Mesenchymal stem cell (in vitro differentiated cells and primary cell): ENCODE results near the gene NDST4.
"Not testable (repeated sequence)": the region's sequence is repeated elsewhere in the genome, so short reads cannot be mapped to it uniquely, and the experiment has no call there.

Experiments used
- DNase-seq: peaks from one replicate; pipeline ENCODE4 v3.0.0-alpha.2; 2013
- H2AFZ ChIP-seq: one replicate; pipeline ENCODE4 v1.6.1; 2013; ENCODE audit warnings: low read depth, mild to moderate bottlenecking, control low read depth, inconsistent platforms, low read length, moderate library complexity
- H2AK5ac ChIP-seq: 2 replicates; pipeline ENCODE4 v1.6.1; 2013; ENCODE audit warnings: low read length, moderate library complexity, mild to moderate bottlenecking, inconsistent platforms; ENCODE audit not compliant: severe bottlenecking
- H2BK120ac ChIP-seq: one replicate; pipeline ENCODE4 v1.6.1; 2013; ENCODE audit warnings: low read depth, mild to moderate bottlenecking, inconsistent platforms, low read length, moderate library complexity
- H2BK12ac ChIP-seq, 2 experiments: one replicate each; pipeline ENCODE4 v1.6.1; 2013; ENCODE audit warnings: inconsistent platforms in 2 of 2, low read length in 2 of 2, mild to moderate bottlenecking in 2 of 2, moderate library complexity in 2 of 2, control low read depth in 1 of 2
- H2BK15ac ChIP-seq: one replicate; pipeline ENCODE4 v1.6.1; 2013; ENCODE audit warnings: mild to moderate bottlenecking, low read depth, inconsistent platforms; ENCODE audit not compliant: poor library complexity, severe bottlenecking
- H2BK5ac ChIP-seq: 2 replicates; pipeline ENCODE4 v1.6.1; 2013; ENCODE audit warnings: low read depth, mild to moderate bottlenecking, low read length, control low read depth, inconsistent platforms; ENCODE audit not compliant: poor library complexity, severe bottlenecking
- H3K14ac ChIP-seq, 2 experiments: one replicate each; pipeline ENCODE4 v1.6.1; 2013; ENCODE audit warnings: inconsistent platforms in 2 of 2, low read length in 2 of 2, control low read depth in 1 of 2, mild to moderate bottlenecking in 1 of 2, moderate library complexity in 1 of 2
- H3K18ac ChIP-seq, 2 experiments: one replicate each; pipeline ENCODE4 v1.6.1; 2013; ENCODE audit warnings: inconsistent platforms in 2 of 2, low read length in 2 of 2, control low read depth in 1 of 2, low read depth in 1 of 2, mild to moderate bottlenecking in 1 of 2
- H3K23ac ChIP-seq, 2 experiments: one replicate each; pipeline ENCODE4 v1.6.1; 2013; ENCODE audit warnings: inconsistent platforms in 2 of 2, low read length in 2 of 2, mild to moderate bottlenecking in 2 of 2, moderate library complexity in 2 of 2, control low read depth in 1 of 2
- H3K27ac ChIP-seq: 2 replicates; pipeline ENCODE4 v1.5.1; 2013; ENCODE audit warnings: mild to moderate bottlenecking, moderate library complexity, low read length, control low read depth, inconsistent platforms; ENCODE audit not compliant: poor library complexity, severe bottlenecking
- H3K27me3 ChIP-seq, 2 experiments: 2 replicates each; pipeline versions ENCODE4 v1.6.1 to v1.7.0; 2013; ENCODE audit warnings: low read length in 2 of 2, mild to moderate bottlenecking in 2 of 2, moderate library complexity in 2 of 2, control low read depth in 1 of 2, inconsistent platforms in 1 of 2; ENCODE audit not compliant: control insufficient read depth in 1 of 2, insufficient read depth in 1 of 2
- H3K36me3 ChIP-seq, 2 experiments: 2 replicates each; pipeline versions ENCODE4 v1.6.1 to v1.7.0; 2013; ENCODE audit warnings: low read length in 2 of 2, control low read depth in 1 of 2, inconsistent platforms in 1 of 2, low read depth in 1 of 2, mild to moderate bottlenecking in 1 of 2; ENCODE audit not compliant: insufficient read depth in 2 of 2, control insufficient read depth in 1 of 2
- H3K4ac ChIP-seq, 2 experiments: one replicate each; pipeline ENCODE4 v1.6.1; 2013; ENCODE audit warnings: inconsistent platforms in 2 of 2, low read length in 2 of 2, mild to moderate bottlenecking in 2 of 2, moderate library complexity in 2 of 2, control low read depth in 1 of 2, low read depth in 1 of 2
- H3K4me1 ChIP-seq: 2 replicates; pipeline ENCODE4 v1.6.1; 2013; ENCODE audit warnings: low read depth, low read length, control low read depth; ENCODE audit not compliant: control insufficient read depth, insufficient read depth
- H3K4me2 ChIP-seq: 2 replicates; pipeline ENCODE4 v1.6.1; 2013; ENCODE audit warnings: low read length, mild to moderate bottlenecking, inconsistent platforms; ENCODE audit not compliant: poor library complexity, severe bottlenecking
- H3K4me3 ChIP-seq, 2 experiments: 2 replicates each; pipeline versions ENCODE4 v1.5.1 to v1.7.0; 2013; ENCODE audit warnings: low read length in 2 of 2, mild to moderate bottlenecking in 2 of 2, control low read depth in 1 of 2, low read depth in 1 of 2; ENCODE audit not compliant: insufficient read depth in 1 of 2
- H3K79me1 ChIP-seq: replicated peaks from 2 replicates; pipeline ENCODE4 v1.6.1; 2013; ENCODE audit warnings: mild to moderate bottlenecking, control low read depth, low read length, inconsistent platforms; ENCODE audit not compliant: poor library complexity, severe bottlenecking
- H3K9ac ChIP-seq: 2 replicates; pipeline ENCODE4 v1.7.0; 2013; ENCODE audit warnings: mild to moderate bottlenecking, low read length, moderate library complexity
- H3K9me3 ChIP-seq: 2 replicates; pipeline ENCODE4 v1.7.0; 2013; ENCODE audit warnings: mild to moderate bottlenecking, low read length; ENCODE audit not compliant: control insufficient read depth
- H4K8ac ChIP-seq: one replicate; pipeline ENCODE4 v1.6.1; 2013; ENCODE audit warnings: inconsistent platforms, mild to moderate bottlenecking, low read length, moderate library complexity
- H4K91ac ChIP-seq: one replicate; pipeline ENCODE4 v1.6.1; 2013; ENCODE audit warnings: mild to moderate bottlenecking, low read length, inconsistent platforms
- WGBS: methylation state at CpG from one replicate; pipeline ENCODE4 v1.1.7; 2013; ENCODE audit warnings: mixed read lengths; 5-methylcytosine and 5-hydroxymethylcytosine counted together

NDST4 gene

GRCh38 chr4:114997576-114998247, 115.7 kb downstream of the NDST4 start:
- Histone ChIP-seq H3K4ac (no peak overlapping the region), H4K91ac (no peak overlapping the region), H3K79me1 (no peaks in the 10 kb centered on the region), H3K18ac (no peak overlapping the region), H2AK5ac (no peak overlapping the region), H3K27ac (peak overlapping the region; percentile 57), H2BK5ac (no peak overlapping the region), H3K4me3 (no peak overlapping the region), H3K23ac (no peak overlapping the region), H4K8ac (no peak overlapping the region), H3K36me3 (no peaks in the 10 kb centered on the region), H2AFZ (no peak overlapping the region), H2BK12ac (no peak overlapping the region), H3K9ac (no peak overlapping the region), H3K9me3 (no peaks in the 10 kb centered on the region), H2BK15ac (no peak overlapping the region), H3K14ac (no peak overlapping the region), H3K27me3 (peaks cover 0 to 17% of the 10 kb centered on the region in 2 experiments), H3K4me2 (no peak overlapping the region), H3K4me1 (no peaks in the 10 kb centered on the region), H2BK120ac (no peak overlapping the region)
- peak; percentile 51 for DNase-seq
- 50% methylated on average over 1 of the region's 2 CpGs for WGBS

DNA sequence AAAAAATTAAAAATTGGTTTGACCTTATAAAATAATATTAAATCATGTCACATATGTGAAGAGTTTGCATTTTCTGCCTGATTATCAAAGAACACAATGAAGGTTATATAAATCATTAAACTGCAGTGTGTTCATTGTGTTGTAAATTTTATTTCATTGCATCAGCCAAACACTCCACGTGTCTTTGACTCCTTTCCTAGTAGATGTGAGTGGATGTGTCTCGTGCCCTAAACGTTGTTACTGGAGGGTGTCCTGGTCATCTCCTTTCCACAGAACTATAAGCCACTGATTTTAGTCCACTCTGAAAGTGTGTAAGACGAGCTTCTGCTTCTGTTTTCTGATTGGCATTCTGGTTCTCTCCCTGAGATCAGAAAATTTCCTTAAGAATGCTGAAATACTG, 127.3 kb downstream of the NDST4 start:
- no peak for DNase-seq
- Histone ChIP-seq H3K9me3 (peaks cover 5% of the 10 kb centered on the region), H3K27me3 (peaks cover 0 to 6% of the 10 kb centered on the region in 2 experiments)

DNA sequence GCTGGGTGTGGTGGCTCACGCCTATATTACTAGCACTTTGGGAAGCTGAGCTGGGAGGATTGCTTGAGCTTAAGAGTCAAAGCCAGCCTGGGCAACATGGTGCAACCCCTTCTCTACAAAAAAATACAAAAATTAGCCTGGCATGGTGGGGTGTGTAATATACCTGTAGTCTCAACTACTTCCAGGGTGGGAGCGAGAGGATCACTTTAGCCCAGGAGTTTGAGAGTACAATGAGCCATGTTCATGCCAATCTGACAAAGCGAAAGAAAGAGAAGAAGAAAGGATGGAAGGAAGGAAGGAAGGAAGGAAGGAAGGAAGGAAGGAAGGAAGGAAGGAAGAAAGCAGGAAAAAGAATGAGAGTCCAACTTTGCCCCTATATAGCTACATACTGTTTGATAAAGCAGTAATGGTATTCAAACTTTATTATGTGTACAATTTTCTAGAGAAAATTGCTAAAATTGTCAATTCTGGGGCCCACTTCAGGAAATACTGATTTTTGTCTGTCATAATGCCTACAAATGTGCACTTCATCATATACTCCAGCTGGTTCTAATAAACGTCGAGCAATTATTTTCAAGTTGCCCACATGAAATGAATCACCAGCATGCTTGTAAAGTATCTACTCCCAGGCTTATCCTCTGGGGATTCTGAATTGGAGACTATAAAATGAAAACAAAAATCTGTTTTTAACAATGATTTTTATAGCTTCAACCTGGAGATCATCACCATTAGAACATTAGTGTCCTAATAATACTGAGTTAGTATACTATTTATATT, 132.3 kb downstream of the NDST4 start:
- WGBS: 87% methylated on average over 3 of the region's 5 CpGs

More for the DNA sequence above, 127.3 kb downstream of the NDST4 start:
- Histone ChIP-seq H2BK5ac (no peak overlapping the region), H3K36me3 (no peaks in the 10 kb centered on the region), H4K91ac (no peak overlapping the region), H3K23ac (no peak overlapping the region), H3K4ac (no peak overlapping the region), H4K8ac (no peak overlapping the region), H3K4me2 (no peak overlapping the region), H2AK5ac (no peak overlapping the region), H2AFZ (no peak overlapping the region), H2BK120ac (no peak overlapping the region), H2BK15ac (no peak overlapping the region), H3K4me1 (no peaks in the 10 kb centered on the region), H3K4me3 (no peak overlapping the region), H3K27ac (no peak overlapping the region), H3K79me1 (no peaks in the 10 kb centered on the region), H3K18ac (no peak overlapping the region), H3K9ac (no peak overlapping the region), H3K14ac (no peak overlapping the region), H2BK12ac (no peak overlapping the region)
- 96% methylated on average over 3 of the region's 4 CpGs for WGBS

DNA sequence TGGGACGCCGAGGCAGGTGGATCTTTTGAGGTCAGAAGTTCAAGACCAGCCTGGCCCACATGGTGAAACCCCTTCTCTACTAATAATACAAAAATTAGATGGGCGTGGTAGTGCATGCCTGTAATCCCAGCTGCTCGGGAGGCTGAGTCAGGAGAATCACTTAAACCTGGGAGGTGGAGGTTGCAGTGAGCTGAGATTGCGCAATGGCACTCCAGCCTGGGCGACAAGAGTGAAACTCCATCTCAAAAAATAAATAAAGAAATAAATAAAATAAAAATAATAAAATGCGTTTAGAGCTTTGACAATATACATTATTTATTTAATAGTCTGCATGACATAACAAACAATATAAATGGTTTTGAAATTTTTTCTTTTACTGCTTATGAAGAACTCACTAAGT, 133.0 kb downstream of the NDST4 start:
- H3K27me3 ChIP-seq, H2BK12ac ChIP-seq, H3K36me3 ChIP-seq, H2BK120ac ChIP-seq, H3K27ac ChIP-seq, H3K4ac ChIP-seq, H3K9me3 ChIP-seq, H3K18ac ChIP-seq, H3K9ac ChIP-seq, H2AFZ ChIP-seq, H4K91ac ChIP-seq, H3K23ac ChIP-seq, DNase-seq, H2AK5ac ChIP-seq, H3K79me1 ChIP-seq, H3K4me2 ChIP-seq, H2BK15ac ChIP-seq, H3K4me3 ChIP-seq, H3K14ac ChIP-seq, H4K8ac ChIP-seq, H3K4me1 ChIP-seq, H2BK5ac ChIP-seq: not testable (repeated sequence)
- 100% methylated on average over 2 of the region's 7 CpGs for WGBS

More for the DNA sequence above, 132.3 kb downstream of the NDST4 start:
- Histone ChIP-seq H2BK15ac (no peak overlapping the region), H3K9me3 (peaks cover 5% of the 10 kb centered on the region), H3K18ac (no peak overlapping the region), H2BK120ac (no peak overlapping the region), H4K8ac (no peak overlapping the region), H3K4me2 (no peak overlapping the region), H3K4me1 (no peaks in the 10 kb centered on the region), H3K9ac (no peak overlapping the region), H3K23ac (no peak overlapping the region), H2AFZ (no peak overlapping the region), H3K79me1 (no peaks in the 10 kb centered on the region), H2AK5ac (no peak overlapping the region), H3K14ac (no peak overlapping the region), H2BK12ac (no peak overlapping the region), H3K36me3 (no peaks in the 10 kb centered on the region), H3K27ac (no peak overlapping the region), H3K4ac (no peak overlapping the region), H4K91ac (no peak overlapping the region), H3K27me3 (peaks cover 0 to 3% of the 10 kb centered on the region in 2 experiments), H3K4me3 (no peak overlapping the region), H2BK5ac (no peak overlapping the region)
- DNase-seq: no peak
